SK-MEL-5 (cell line): Measurements from ENCODE around the gene OCA2. TPM values are rescaled to one million over a fixed set of nuclear protein-coding genes. Genes with fewer than 3 reads are reported as not detected.
"Not testable (repeated sequence)": the region's sequence is repeated elsewhere in the genome, so short reads cannot be mapped to it uniquely, and the experiment has no call there.

ENCODE experiments used
- DNase-seq: peaks from one replicate; pipeline ENCODE4 v3.0.0-alpha.2; 2016; ENCODE audit warnings: low read depth, low spot score
- in situ Hi-C: cut with HindIII; loops from 2 replicates; pipeline ENCODE4 v1.10.0; 2016; ENCODE audit warnings: low sequenced_read_pairs, high pct_unique_total_duplicates, low pct_unique_long_range_greater_than_20kb
- total RNA-seq: library from RNA; depleted of rRNA; stranded (reverse); fragments of >200 nt; shearing (Covaris generic); gene quantifications from 2 replicates; pipeline ENCODE4 v1.2.3, GENCODE V29; 2014

OCA2 gene
- total RNA-seq, 1 experiment from 2014 or later, result 200 TPM

DNA sequence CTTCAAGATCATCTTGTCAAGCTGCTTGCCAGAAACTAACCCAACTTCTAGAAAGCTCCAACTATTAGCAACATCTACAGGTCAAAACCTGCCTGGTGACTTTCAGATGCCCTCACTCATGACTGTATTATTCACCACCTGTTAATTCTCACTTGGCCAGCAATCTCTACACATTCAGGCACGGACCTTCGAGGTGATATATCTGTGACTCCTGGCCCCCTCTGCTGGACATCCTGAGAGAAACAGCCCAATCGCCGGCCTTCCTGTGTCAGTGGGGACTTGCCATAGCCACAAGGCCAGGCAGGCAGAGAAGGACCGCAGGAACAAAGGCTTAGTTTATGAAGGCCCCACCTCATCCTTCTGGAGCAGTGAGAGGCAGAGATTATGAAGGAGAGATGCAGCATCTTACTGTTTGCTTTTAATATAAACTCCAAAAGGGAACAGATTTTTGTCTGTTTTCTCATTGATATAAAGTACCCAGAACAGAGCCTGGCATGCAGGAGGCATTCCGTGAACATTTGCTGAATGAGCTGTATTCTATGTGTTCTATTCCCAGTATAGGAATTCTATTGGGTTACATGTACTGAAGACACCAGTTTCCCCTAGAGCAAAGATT lies 24.4 kb upstream of the OCA2 start:
- peak; percentile 95 for DNase-seq
- in situ Hi-C loops, result no loop called here

DNA sequence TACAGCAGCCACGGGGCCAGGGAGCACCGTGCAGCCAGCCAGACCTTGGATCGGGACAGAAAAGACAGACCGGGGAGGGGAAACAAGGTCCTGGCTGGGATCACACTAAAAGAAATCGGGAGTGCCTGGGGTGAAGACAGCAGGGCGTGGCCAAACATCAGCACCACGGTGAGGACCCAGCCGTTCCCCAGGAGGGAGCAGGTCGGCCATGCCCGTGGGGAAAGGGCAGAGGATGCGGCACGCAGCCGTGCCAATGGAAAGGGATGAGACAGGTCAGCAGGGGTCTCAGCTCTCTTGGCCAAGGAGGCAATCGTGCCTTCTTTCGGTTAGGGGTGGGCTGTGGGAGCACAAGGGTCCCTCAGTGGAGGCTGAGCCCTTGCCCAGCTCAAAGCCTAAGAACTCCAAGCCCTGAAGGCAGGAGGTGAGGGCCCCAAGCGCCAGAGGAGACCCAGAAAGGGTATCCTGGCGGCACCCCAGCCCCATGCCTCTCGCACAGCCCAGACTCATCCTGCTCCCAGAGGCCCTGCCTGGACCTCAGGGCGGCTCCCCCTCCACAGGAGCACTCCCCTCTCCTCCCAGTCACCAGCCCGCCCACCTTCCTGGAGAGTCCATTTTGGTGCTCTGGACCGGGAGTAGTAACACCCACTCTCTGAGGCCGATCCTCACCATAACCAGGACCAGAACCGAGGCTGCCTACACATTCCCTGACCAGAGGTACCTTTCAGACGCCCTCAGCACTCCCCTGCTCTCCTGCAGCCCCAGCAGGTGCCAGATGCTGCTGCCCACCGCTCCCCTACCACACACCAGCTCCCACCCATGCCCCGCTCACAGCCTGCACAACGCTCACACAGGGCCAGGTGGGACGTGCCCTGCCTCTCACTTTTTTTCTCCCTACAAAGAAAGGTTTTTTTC lies 23.2 kb upstream of the OCA2 start:
- in situ Hi-C loops, result no loop called here

DNA sequence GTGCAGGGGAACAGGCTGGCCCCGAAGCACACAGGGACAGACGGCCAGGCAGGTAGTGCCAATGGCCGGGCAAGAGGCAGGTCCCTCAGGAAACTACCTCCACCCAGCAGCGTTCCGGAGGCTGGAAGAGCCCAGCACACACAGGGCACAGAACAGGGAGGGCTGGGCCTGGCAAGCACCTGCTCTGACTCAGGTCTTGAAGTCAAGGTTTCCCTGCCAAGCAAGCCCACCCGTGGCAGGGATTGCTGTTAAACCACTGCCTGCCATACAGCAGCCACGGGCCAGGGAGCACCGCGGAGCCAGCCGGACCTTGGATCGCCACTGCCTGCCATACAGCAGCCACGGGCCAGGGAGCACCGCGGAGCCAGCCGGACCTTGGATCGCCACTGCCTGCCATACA lies 22.5 kb upstream of the OCA2 start:
- DNase-seq, result not testable (repeated sequence)

More for the DNA sequence above, 23.2 kb upstream of the OCA2 start:
- no peak for DNase-seq

DNA sequence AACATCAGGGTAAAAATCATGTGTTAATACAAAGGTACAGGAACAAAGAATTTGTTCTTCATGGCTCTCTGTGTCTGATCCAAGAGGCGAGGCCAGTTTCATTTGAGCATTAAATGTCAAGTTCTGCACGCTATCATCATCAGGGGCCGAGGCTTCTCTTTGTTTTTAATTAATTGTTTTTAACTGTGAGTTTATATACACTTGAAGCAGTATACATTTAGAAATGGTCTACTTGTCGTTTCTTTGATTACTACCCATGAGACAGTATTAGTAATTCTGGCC lies 21.2 kb upstream of the OCA2 start:
- in situ Hi-C loops, result no loop called here
- DNase-seq, result no peak

More for the DNA sequence above, 22.5 kb upstream of the OCA2 start:
- in situ Hi-C loops, result not testable (repeated sequence)

DNA sequence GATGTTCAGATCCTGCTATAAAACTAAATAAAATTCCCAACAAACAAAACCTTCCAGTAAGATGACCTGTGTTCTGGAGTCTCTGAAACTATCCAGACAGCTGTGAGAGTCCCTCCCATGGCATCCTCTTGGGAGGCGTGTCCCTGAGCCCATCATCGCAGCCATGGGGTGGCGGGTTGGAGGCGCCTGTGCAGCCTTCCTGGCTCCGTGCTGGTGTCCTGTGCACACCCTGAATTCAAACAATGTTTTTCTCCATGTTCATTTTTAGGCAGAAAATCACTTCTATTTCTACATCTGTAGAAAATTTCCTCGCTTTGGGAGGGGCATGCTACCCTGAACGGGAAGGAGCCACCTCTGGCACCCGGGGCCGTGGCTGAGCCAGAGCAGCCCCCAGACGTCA lies 19.4 kb upstream of the OCA2 start:
- in situ Hi-C loops, result no loop called here

DNA sequence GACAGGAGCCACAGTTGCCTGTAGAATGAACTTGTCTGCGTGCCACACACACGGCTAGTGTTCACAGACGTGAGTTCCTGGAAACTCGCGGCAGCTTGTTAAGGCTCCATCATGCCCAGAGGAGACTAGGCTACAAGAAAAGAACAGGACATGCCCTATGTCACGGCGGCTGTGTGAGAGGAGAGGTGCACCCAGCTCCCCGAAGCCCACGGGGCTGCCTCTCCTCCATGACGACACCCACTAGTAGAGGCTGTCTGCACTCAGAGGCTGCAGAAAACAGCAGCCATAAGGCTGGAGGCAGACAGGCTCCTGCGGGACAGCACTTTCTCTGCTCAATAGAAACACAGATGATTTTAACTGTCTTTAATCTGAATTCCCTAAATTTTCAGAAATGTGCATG lies 19.0 kb upstream of the OCA2 start:
- no peak for DNase-seq
- in situ Hi-C loops, result no loop called here

More for the DNA sequence above, 19.4 kb upstream of the OCA2 start:
- no peak for DNase-seq

DNA sequence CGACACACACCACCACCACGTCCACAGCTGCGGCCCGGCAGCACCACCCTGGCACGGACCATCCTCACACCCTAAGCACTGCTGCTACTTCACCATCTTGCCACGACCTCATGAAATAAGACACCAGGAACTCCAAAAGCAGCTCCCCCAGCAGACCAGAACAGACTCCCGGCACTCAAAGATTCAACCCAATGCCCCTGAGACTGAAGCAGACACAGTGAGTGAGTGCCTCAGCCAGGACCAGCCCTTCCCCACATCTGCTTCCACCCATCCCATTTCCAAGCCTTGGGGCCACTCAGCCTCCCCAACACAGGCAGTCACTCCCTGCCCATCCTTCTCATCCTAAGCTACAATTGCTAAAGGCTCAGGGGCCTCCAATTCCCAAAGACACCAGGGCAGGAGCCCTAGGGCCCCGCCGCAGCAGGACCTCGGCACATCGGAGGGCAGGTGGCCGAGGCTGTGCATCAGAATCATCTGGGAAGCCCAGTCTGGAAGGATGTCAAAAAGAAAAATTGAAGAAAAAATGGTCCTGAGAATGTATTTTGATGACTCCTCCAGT lies 18.4 kb upstream of the OCA2 start:
- DNase-seq, result no peak
- in situ Hi-C loops, result no loop called here

DNA sequence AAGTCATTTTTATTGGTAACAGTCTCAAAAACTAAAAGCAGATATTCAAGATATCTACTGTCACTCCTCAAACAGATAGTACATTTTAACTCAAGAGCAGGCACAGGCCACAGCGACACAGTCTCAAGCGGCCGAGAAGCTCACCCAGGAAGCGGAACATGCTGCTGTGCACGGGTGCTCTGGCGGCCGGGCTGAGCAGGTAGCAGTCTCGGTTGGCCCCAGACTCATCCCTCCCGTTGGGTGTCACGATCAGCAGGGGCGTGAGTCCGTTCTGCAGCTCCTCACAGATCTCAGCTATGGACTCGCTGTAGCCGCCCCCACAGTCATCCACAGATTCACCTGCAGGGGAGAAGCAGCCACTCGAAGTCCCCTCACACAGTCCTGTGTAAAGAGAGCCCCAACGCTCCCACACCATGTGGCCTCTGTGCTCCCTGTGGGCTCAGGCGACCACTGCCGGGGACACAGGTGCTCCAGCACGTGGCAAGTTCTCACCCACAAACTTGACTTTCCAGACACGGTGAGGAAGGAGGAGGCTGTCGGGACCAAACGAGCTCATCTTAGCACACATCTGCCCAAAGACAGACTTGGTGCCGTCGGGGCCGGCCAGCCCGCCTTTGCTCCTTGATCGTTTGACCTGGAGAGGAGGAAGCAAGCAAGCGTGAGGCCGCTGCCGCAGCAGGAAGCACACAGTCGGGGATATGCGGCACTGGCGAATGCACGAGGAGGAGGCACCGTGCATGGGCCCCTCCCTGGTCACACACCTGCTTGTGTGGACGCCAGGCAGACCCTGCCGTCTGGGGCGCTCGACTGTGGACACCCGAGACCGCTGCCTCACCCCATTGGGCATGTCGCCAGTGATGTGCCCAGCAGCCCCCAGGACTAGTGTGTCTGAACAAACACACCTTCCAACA lies 17.7 kb upstream of the OCA2 start:
- DNase-seq, result no peak
- in situ Hi-C loops, result no loop called here

DNA sequence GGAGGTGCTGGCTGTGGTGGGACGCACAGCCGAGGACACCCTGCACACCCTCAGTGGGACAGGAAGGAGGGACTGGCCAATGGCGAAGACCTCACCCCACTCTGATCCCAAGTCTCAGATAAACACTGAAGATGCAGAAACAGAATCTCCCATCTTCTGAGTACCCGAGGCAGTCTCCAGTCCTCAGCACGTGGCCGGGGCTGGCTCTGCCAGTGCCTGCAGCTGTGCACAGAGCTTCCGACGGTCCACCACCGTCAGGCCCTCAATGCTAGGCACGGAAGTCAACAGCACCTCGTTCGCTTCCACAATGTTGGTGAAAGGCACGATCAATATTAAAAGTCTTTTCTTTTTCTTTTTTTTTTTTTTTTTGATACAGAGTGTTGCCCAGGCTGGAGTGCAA lies 16.8 kb upstream of the OCA2 start:
- in situ Hi-C loops, result no loop called here

DNA sequence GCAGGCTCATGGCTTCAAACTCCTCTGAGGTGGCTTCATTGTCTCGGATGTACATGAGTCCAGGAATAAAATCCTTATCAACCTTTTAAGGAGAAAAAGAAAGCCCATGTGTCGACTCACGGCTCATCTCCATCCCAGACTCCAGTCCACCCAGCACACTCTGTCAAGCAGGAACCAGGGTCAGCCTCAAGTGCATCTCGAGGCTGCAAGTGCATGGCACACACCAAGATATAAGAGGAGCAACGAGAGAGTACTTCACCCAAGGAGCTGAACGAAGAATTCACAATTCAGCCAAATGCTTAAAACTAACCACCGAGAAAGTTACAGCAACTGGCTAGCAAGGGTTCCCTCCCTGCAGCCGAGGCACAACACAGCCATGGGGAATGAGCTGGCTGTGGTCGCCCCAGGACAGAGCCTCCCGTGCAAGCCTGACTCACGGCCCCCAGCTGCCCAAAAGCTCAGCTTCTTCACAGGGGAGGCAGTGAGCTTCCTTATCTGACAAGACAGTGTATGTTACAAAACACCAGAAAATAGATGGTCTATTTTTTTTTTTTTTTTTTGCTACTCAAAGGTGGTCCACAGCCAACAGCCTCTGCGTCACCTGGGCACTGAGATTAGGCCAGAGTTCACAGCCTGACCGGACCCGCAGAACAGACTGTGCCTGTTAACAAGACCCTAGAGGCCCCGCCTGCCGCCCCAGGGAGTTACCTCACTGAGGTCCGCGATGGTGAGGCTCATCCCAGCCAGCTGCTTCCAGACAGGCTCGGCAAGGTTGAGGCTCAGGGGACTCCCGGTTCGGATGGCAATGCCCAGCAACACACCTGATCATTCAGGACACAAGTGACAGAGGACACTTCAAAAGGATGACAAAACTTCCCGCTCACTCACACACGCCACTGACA lies 15.9 kb upstream of the OCA2 start:
- no peak for DNase-seq
- in situ Hi-C loops, result no loop called here

More for the DNA sequence above, 16.8 kb upstream of the OCA2 start:
- DNase-seq, result no peak

DNA sequence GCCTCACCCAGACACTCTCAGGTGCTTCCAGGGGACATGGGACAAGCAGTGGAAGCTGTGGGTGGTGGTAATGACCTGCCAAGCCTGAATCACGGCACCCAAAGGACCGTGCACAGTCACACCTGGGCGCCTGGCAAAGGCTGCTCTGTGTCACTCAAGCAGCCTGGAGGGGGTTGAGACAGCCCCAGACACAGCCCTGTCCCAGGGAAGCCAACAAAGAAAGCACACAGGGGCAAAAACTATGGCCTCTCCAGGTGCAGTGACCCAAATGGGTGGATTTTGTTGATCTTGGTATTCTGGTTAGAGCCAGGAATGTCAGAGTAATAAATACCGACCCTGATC lies 15.0 kb upstream of the OCA2 start:
- no peak for DNase-seq
- in situ Hi-C loops, result no loop called here

DNA sequence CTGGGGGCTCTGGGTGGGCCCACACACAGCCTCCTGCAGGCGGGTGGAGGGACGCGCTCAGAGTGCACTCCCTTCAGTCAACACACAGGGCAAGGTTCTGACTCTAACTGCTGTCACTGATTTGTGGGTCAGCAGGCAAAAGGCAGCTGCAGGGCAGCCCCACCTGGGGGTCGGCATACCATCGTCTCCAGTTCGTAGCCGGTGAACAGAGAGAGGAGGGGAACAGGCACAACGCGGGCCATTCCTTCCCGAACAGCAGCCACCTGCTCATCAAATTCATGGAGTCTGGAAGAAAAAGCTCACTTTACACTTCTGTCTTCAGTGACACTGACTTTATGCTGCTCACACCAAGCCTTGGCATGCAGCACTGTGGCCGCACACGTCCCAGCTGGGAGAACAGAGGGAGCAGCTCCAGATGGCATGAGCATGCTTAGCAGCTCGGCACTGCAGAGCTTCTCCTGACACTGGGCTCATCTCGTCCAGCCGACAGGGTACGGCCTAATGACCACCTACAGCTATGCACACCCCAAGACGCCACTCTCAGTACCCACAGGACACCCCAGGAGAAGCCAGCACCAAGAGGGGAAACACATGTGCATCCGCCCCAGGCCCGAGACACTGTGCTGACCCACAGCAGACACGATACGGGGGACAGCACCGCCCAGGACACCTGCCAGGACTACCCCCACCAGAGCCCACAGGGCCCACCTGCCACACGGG lies 14.4 kb upstream of the OCA2 start:
- DNase-seq, result no peak
- in situ Hi-C loops, result no loop called here

DNA sequence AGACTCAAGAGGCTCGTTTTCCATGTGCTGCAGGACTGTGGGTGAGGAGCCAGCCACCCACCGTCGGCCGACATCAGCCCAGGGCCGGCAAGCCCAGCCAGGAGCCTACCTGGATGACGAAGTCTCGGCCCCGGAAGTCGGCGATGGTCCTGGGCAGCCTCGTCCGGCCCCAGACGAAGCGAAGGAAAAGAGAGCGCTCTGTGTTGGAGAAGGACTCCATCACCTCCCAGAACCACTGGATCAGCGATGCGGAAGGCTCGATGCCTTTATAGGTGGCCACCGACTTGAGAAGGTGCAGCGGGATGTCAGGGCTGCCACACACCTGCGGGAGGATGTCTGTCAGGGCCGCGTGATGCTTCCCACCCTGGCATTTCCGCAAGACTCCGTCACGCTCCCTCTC lies 13.8 kb upstream of the OCA2 start:
- in situ Hi-C loops, result no loop called here
- DNase-seq, result no peak

DNA sequence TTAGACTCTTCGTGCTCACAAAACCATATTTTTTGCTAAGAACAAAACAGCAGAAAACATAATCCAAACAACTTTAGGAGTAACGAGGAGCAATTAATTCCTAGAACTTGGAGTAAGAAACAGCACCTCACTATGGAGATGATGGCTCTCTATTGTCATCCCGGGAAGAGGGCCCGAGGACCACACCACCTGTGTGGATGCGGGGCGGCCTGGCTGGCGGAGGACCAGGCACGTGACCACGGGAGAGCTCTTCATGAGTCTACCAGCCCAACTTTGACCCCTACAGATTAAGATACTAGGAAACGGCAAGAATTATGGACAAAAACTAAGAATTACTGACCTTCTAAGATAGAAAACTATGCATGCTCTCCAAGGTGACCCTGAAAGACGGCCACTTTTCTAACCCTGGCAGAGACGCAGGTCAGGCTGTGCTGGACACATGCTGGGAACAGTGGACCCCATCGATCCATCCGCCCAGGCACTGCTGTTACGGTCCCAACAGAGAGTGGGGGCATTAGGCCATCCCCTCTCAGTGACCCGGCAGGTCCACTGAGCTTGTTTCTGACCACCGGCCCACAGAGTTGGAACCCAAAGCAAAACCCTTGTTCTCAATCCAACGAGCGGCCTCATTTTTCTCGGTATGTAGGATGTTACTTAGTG lies 13.1 kb upstream of the OCA2 start:
- DNase-seq, result no peak
- in situ Hi-C loops, result no loop called here

DNA sequence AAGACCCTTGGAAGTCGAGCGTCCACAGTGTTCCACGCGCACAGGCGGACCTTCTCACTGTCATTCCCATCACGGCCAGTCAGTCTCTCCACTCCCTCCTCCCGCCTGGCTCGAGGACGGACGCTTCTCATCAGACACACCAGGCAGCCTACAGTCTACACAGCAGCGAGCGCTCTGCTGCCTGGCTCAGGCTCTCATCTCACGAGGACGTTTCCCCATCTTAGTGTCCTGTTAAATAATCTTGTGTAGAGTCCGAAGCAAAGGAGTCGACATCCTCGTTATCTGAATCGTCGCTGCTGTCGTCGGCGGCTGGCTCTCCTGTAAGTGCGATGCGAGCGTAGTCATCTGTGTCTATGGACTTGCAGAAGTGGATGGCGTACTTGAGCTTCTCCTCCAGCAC lies 12.4 kb upstream of the OCA2 start:
- DNase-seq, result no peak
- in situ Hi-C loops, result no loop called here

DNA sequence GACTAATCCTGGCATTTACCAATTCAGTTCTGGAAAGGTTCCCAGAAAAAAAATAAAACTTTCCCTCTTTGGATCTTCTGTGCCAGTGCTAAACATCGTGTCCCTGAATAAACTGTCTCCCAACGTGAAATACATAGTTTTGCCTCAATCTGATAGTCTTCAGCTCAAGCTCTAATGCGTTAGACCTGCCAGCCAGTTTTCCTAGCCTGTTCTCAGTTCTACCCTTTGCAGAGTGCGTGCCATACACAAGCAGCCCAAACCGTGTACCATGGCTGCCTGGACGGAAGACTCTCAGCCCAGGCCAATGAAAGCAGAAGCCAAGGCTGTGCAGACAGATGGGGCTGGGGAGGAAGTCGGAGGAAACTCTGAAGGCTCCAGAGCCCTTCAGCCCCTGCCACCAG lies 11.4 kb upstream of the OCA2 start:
- in situ Hi-C loops, result no loop called here
- no peak for DNase-seq
